H9 (cell line): ENCODE results near the gene NDUFC2. TPM values are rescaled to one million over a fixed set of nuclear protein-coding genes. Genes with fewer than 3 reads are reported as not detected.

Experiments used
- DNase-seq: peaks from one replicate; pipeline ENCODE4 v3.0.0-alpha.2; 2017
- H2AFZ ChIP-seq: one replicate; pipeline ENCODE4 v1.6.1; 2013; ENCODE audit warnings: mild to moderate bottlenecking, low read length, control low read depth, moderate library complexity
- H2AK5ac ChIP-seq: 2 replicates; pipeline ENCODE4 v1.6.1; 2013; ENCODE audit warnings: low read length, control low read depth, mixed read lengths; ENCODE audit not compliant: insufficient read length
- H2BK120ac ChIP-seq: one replicate; pipeline ENCODE4 v1.6.1; 2013; ENCODE audit warnings: low read depth, mild to moderate bottlenecking, low read length, control low read depth, inconsistent platforms; ENCODE audit not compliant: poor library complexity, severe bottlenecking
- H2BK12ac ChIP-seq: 2 replicates; pipeline ENCODE4 v1.6.1; 2013; ENCODE audit warnings: low read length, control low read depth, mixed read lengths, low read depth; ENCODE audit not compliant: insufficient read length
- H2BK15ac ChIP-seq: 2 replicates; pipeline ENCODE4 v1.6.1; 2013; ENCODE audit warnings: low read depth, low read length, control low read depth
- H2BK20ac ChIP-seq: one replicate; pipeline ENCODE4 v1.6.1; 2013; ENCODE audit warnings: low read depth, mild to moderate bottlenecking, low read length, control low read depth, inconsistent platforms; ENCODE audit not compliant: poor library complexity, severe bottlenecking
- H2BK5ac ChIP-seq: 2 replicates; pipeline ENCODE4 v1.6.1; 2013; ENCODE audit warnings: low read length, control low read depth, mixed read lengths; ENCODE audit not compliant: insufficient read length
- H3K14ac ChIP-seq: 2 replicates; pipeline ENCODE4 v1.6.1; 2013; ENCODE audit warnings: low read length, control low read depth; ENCODE audit not compliant: insufficient read depth
- H3K18ac ChIP-seq: 2 replicates; pipeline ENCODE4 v1.6.1; 2013; ENCODE audit warnings: low read depth, mild to moderate bottlenecking, mixed read lengths, low read length, control low read depth; ENCODE audit not compliant: insufficient read length
- H3K23ac ChIP-seq: 2 replicates; pipeline ENCODE4 v1.6.1; 2013; ENCODE audit warnings: low read length, control low read depth, mixed read lengths, low read depth; ENCODE audit not compliant: insufficient read length
- H3K23me2 ChIP-seq: 2 replicates; pipeline ENCODE4 v1.6.1; 2013; ENCODE audit warnings: low read depth, mild to moderate bottlenecking, mixed read lengths, low read length, control low read depth; ENCODE audit not compliant: insufficient read length, poor library complexity, severe bottlenecking
- H3K27ac ChIP-seq: 2 replicates; pipeline ENCODE4 v1.5.1; 2013; ENCODE audit warnings: low read length, control low read depth, mixed read lengths, low read depth; ENCODE audit not compliant: insufficient read length
- H3K27me3 ChIP-seq: 2 replicates; pipeline ENCODE4 v1.6.1; 2013; ENCODE audit warnings: low read length, control low read depth, inconsistent platforms; ENCODE audit not compliant: insufficient read depth
- H3K4ac ChIP-seq: 2 replicates; pipeline ENCODE4 v1.6.1; 2013; ENCODE audit warnings: low read depth, mild to moderate bottlenecking, control low read depth, inconsistent platforms, low read length, moderate library complexity
- H3K4me1 ChIP-seq: 2 replicates; pipeline ENCODE4 v1.6.1; 2013; ENCODE audit warnings: low read length, control low read depth, inconsistent platforms; ENCODE audit not compliant: insufficient read depth
- H3K4me2 ChIP-seq: 2 replicates; pipeline ENCODE4 v1.6.1; 2013; ENCODE audit warnings: low read length, control low read depth, mixed read lengths; ENCODE audit not compliant: insufficient read length, insufficient read depth
- H3K56ac ChIP-seq: 2 replicates; pipeline ENCODE4 v1.6.1; 2013; ENCODE audit warnings: low read depth, mild to moderate bottlenecking, mixed read lengths, low read length, control low read depth; ENCODE audit not compliant: insufficient read length
- H3K79me1 ChIP-seq: 2 replicates; pipeline ENCODE4 v1.6.1; 2013; ENCODE audit warnings: low read depth, mild to moderate bottlenecking, moderate library complexity, low read length, control low read depth, inconsistent platforms; ENCODE audit not compliant: insufficient read depth, poor library complexity, severe bottlenecking
- H3K79me2 ChIP-seq: 2 replicates; pipeline ENCODE4 v1.6.1; 2013; ENCODE audit warnings: low read length, control low read depth, inconsistent platforms; ENCODE audit not compliant: insufficient read depth
- H3K9ac ChIP-seq: 2 replicates; pipeline ENCODE4 v1.6.1; 2013; ENCODE audit warnings: low read length, control low read depth, mixed read lengths; ENCODE audit not compliant: insufficient read length; ENCODE audit errors: extremely low read depth
- H3K9me3 ChIP-seq: one replicate; pipeline ENCODE4 v1.6.1; 2013; ENCODE audit warnings: low read depth, low read length, inconsistent platforms; ENCODE audit not compliant: control insufficient read depth
- H3T11ph ChIP-seq: one replicate; pipeline ENCODE4 v1.6.1; 2013; ENCODE audit warnings: mild to moderate bottlenecking, low read length, control low read depth, inconsistent platforms
- H4K20me1 ChIP-seq: one replicate; pipeline ENCODE4 v1.6.1; 2013; ENCODE audit not compliant: control insufficient read depth, insufficient read length, insufficient read depth
- H4K5ac ChIP-seq: 2 replicates; pipeline ENCODE4 v1.6.1; 2013; ENCODE audit warnings: low read depth, mild to moderate bottlenecking, mixed read lengths, low read length, control low read depth; ENCODE audit not compliant: insufficient read length
- H4K8ac ChIP-seq: replicated peaks from 2 replicates; pipeline ENCODE4 v1.6.1; 2013; ENCODE audit warnings: low read length, control low read depth, mixed read lengths, low read depth; ENCODE audit not compliant: insufficient read length
- H4K91ac ChIP-seq: 2 replicates; pipeline ENCODE4 v1.6.1; 2013; ENCODE audit warnings: low read depth, mild to moderate bottlenecking, moderate library complexity, mixed read lengths, low read length, control low read depth; ENCODE audit not compliant: insufficient read length
- H3K27ac Mint-ChIP-seq, 3 experiments: 2 replicates in 2 of 3; 3 replicates in 1 of 3; pipeline ENCODE4 v1.8.0; 2020 to 2021; ENCODE audit warnings: mixed read lengths in 3 of 3, mild to moderate bottlenecking in 1 of 3, moderate library complexity in 1 of 3
- H3K27me3 Mint-ChIP-seq: 2 replicates; pipeline ENCODE4 v1.8.0; 2021; ENCODE audit warnings: low read depth, mild to moderate bottlenecking, moderate library complexity, mixed read lengths
- H3K36me3 Mint-ChIP-seq, 3 experiments: 2 replicates in 2 of 3; 3 replicates in 1 of 3; pipeline ENCODE4 v1.8.0; 2020 to 2021; ENCODE audit warnings: low read depth in 3 of 3, mixed read lengths in 3 of 3; ENCODE audit not compliant: insufficient read depth in 1 of 3
- H3K4me1 Mint-ChIP-seq, 2 experiments: 2 replicates each; pipeline ENCODE4 v1.8.0; 2020; ENCODE audit warnings: mixed read lengths in 2 of 2
- H3K4me3 Mint-ChIP-seq, 2 experiments: 2 replicates in 1 of 2; 3 replicates in 1 of 2; pipeline ENCODE4 v1.8.0; 2020 to 2021; ENCODE audit warnings: mild to moderate bottlenecking in 2 of 2, mixed read lengths in 2 of 2, moderate library complexity in 1 of 2
- H3K9me3 Mint-ChIP-seq, 2 experiments: 2 replicates in 1 of 2; 3 replicates in 1 of 2; pipeline ENCODE4 v1.8.0; 2020; ENCODE audit warnings: mild to moderate bottlenecking in 2 of 2, mixed read lengths in 2 of 2, moderate library complexity in 1 of 2
- CTCF ChIP-seq: fragments of 200-600 bp; sonication (generic); conservative IDR thresholded peaks from 3 replicates; pipeline ENCODE4 v1.8.0; 2021; ENCODE audit warnings: antibody characterized with exemption, mild to moderate bottlenecking
- WGBS: extraction: QIAGEN DNeasy Blood & Tissue Kit; methylation state at CpG from one replicate; pipeline ENCODE4 v1.1.7; 2013; ENCODE audit warnings: missing lambda C conversion rate, low lambda C conversion rate, mixed read lengths; ENCODE audit not compliant: insufficient read length; ENCODE audit errors: extremely low coverage; 5-methylcytosine and 5-hydroxymethylcytosine counted together
- total RNA-seq: library from RNA; stranded (reverse); gene quantifications from 2 replicates; pipeline ENCODE4 v1.2.1, GENCODE V29; 2021

NDUFC2 gene
- total RNA-seq, 1 experiment from 2014 or later, result 247 TPM

GRCh38 chr11:78023426-78023825 lies 56.2 kb downstream of the NDUFC2 start:
- Histone ChIP-seq H2BK12ac (no peak overlapping the region), H2BK15ac (no peak overlapping the region), H2BK5ac (no peak overlapping the region), H3K14ac (no peak overlapping the region), H3K79me2 (no peaks in the 10 kb centered on the region), H2AFZ (no peak overlapping the region), H4K20me1 (no peaks in the 10 kb centered on the region), H3K27ac (no peak overlapping the region), H3K9me3 (no peaks in the 10 kb centered on the region), H3K56ac (no peak overlapping the region), H3K23me2 (peaks cover 10% of the 10 kb centered on the region), H3K4me2 (peak overlapping the region; percentile 76), H3K4ac (no peak overlapping the region), H3T11ph (no peak overlapping the region), H3K79me1 (no peaks in the 10 kb centered on the region), H3K23ac (no peak overlapping the region), H3K27me3 (no peaks in the 10 kb centered on the region), H4K5ac (no peak overlapping the region), H3K18ac (no peak overlapping the region), H4K91ac (no peak overlapping the region), H2BK120ac (no peak overlapping the region), H2AK5ac (no peak overlapping the region), H3K9ac (peak overlapping the region; percentile 46), H2BK20ac (no peak overlapping the region), H4K8ac (no peak overlapping the region), H3K4me1 (peaks cover 3% of the 10 kb centered on the region; the same call in 1 of the 2 replicates)
- DNase-seq, result no peak
- Mint-ChIP-seq H3K27ac (peak overlapping the region in 1 of 3 experiments; percentile 22; a peak in 2 of 7 replicates), H3K4me1 (peaks cover 27% of the 10 kb centered on the region in 2 experiments), H3K36me3 (peaks cover 0 to 4% (median 0%) of the 10 kb centered on the region in 3 experiments; a peak in 2 of 7 replicates), H3K4me3 (peak overlapping the region; percentile 87), H3K27me3 (no peaks in the 10 kb centered on the region), H3K9me3 (peaks cover 0 to 5% of the 10 kb centered on the region in 2 experiments; a peak in 2 of 5 replicates)
- TF ChIP-seq CTCF, result no peak
- no CpG with 5 or more reads among the region's 7 CpGs for WGBS
